Stimulated activated naive CD4-positive, alpha-beta T cell (primary cell): Measurements from ENCODE around the gene CIDEA.

Experiments used
- DNase-seq, 6 experiments: peaks; one replicate each; lab custom pipeline; 2025; lab: John Stamatoyannopoulos, UW

CIDEA gene

GRCh38 chr18:12301263-12302005 is 47.3 kb downstream of the CIDEA start:
- no peak for DNase-seq

DNA sequence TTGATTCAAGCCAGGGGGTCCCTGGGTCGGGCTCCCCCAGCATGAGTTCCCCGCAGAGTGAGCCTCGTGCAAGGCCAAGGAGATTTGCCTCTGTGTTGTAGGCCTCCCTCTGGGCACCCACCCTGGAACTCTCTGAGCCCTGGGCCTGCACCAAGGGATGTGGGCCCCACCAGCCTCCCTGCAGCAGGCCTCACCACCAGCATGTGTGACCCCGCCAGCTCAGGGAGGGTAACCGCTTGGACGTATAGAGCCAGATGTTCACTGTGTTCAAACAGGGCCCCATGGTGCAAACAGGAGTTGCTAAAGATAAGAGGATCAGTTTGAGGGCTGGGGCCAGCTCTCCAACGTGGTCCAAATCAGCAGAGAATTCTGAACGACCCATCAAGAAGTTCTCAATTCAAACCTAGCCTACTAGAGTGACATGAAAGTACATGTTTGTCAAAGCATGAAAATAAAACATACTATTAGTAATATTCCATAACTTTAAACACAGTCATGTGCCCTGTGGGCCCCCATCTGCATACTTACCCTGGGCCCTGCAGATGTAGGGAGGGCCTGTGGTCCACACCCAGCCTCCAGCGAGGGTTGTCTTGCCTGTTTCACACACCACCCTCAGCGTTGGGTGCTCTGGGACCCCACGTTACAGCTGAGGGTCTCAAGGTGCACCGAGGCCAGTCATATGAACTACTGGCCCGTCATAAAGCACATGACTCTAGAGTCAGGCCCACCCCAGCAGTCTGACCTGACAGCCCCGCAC is 48.4 kb downstream of the CIDEA start:
- DNase-seq = no peak

- no peak for DNase-seq
Measured at GRCh38 chr18:12304351-12305210, 50.4 kb downstream of the CIDEA start.

GRCh38 chr18:12305211-12305610 is 51.0 kb downstream of the CIDEA start:
- no peak for DNase-seq

- no peak for DNase-seq
Measured at GRCh38 chr18:12305930-12306629, 51.9 kb downstream of the CIDEA start.

- no peak for DNase-seq
Measured at GRCh38 chr18:12306752-12307700, 52.9 kb downstream of the CIDEA start.

DNA sequence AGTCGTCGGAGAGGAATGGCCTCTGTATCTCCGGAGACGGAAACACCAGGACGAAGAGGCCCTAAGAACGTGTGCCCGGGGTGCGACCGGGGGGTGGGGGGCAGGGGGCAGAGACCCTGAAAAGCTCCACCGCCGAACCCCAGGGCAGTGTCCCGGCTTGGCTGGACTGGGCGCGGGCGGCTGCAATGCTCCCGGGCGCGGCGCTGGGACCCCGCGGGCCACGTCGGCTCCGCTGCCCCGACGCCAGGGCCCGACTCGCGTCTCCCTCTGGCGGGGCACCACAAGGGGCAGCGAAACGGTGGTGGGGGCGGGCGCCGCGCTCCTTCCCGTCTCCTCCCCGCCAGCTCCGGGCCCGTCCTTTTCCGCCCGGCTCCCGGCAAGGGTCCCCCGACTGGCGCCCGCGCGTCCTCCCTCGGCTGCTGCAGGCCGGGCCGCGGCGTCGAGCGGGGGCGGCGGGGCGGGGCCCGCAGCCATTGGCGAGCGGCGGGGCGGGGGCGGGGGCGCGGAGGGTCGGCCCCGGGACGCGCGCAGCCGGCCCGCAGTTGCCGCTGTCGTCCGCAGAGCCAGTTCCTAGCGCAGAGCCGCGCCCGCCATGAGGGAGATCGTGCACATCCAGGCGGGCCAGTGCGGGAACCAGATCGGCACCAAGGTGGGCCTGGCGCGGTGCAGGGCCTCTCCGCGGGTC is 53.7 kb downstream of the CIDEA start, which contains the start of gene TUBB6:
Gene TUBB6 (plus strand): TSS at position 541 of the 685 bp plus-strand sequence. CDS start 52 bp downstream, at position 593.
- DNase-seq = no peak

DNA sequence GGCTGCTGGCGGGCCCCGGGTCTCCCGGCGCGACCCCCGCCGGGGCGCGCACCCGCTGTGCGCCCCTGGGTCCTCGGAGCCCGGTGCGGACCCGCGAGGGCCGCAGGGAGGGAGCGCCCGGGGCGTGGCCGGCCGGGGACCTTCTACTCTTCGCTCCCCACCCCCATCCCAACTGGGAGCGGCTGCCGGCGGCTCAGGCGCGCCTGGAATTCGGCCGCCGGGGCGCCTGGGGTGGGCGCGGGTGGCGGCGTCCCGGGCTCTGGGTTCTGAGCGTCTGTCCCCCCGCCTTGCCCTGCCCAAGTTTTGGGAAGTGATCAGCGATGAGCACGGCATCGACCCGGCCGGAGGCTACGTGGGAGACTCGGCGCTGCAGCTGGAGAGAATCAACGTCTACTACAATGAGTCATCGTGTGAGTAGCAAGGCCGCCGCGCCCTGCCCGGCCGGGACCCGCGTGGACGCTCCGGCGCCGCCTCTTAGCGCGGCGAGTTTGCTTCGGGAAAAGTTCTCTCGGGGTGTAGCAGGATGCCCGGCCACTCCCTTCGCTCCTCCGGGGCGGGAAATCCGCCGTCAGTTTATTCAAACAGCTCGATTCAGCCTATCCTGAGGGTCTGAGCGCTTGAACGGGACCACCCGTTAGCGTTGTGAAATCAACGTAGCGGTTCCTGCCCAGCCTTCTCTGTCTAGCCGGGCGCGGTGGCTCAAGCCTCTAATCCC is 54.4 kb downstream of the CIDEA start:
- no peak for DNase-seq

DNA sequence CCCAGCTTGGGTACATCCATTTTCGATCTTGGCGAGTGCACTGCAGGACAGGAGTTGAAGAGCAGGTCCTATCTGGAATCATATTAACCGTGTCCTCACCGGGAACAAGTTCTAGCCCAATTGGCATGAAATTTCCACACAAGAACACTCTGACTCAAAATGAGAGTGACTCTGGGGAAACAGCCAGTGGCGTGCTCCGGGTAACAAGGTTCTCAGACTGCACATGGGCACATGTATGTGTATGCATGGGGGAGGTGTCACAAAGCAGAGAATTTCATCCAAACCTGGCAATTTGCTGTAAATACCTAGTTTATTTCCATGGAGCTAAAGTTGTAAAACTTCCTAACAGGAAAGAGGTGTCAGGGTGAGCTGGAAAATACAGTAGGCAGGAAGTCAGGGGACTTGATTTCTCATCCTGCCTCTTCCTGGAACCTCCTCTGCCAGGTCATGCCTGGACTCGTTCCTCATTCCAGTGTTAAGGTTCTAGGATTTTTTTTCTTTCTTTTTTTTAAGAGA is 55.6 kb downstream of the CIDEA start:
- no peak for DNase-seq

- no peak for DNase-seq
Measured at GRCh38 chr18:12310762-12311161, 56.6 kb downstream of the CIDEA start.

GRCh38 chr18:12312976-12313375 is 58.8 kb downstream of the CIDEA start:
- no peak for DNase-seq

GRCh38 chr18:12313530-12314245 is 59.5 kb downstream of the CIDEA start:
- DNase-seq = no peak

- DNase-seq = no peak
Measured at GRCh38 chr18:12314591-12315305, 60.6 kb downstream of the CIDEA start.

DNA sequence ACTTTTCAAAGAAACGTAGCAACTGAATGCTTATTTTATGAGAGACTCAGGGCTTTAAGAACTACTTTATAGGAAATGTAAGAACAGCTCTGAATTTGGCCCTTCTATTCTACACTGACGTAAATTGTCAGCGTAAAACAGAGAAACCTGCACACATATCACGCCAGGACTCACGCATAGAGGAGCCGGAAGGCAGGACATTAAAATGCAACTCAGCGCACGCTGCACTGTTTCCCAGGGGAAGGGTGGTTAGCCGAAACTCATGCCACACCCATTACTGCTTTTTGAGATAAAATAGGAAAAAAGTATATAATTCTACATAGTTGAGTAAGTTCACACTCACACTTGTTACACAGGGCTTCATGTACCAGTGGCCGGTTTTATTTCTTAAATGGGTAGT is 61.3 kb downstream of the CIDEA start:
- no peak for DNase-seq

- no peak for DNase-seq
Measured at GRCh38 chr18:12315911-12316310, 61.8 kb downstream of the CIDEA start.

DNA sequence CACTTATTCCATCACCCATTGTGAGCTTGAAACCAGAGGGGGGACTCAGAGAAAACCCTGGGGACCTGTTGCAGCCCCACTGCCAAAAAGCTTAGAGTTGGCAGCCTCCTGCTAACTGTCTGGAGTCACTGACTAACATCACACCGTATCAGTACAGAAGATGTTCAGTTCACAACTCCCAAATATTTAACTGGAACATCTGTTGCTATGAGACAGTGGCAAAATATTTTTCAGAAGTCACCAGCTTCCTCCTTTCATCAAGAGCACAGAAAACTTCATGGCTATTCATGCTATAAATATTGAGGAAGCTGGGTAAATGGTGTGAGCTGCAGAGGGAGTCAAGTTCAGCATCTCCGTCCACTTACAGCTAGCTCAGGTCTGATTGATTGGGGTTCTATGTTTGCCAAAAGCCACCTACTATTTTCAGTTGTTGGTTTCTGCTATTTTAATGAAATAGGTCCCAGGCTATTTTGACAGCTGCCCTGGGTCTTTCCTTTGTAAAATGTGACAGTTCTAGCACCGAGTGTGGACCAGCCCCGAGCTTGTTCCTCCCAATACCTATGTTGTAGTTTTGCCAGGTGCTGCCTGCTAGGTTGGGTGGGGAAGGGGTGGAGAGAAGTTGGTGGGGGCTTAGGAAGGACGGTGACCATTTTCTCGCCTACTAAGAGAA is 63.6 kb downstream of the CIDEA start:
- DNase-seq = no peak

GRCh38 chr18:12318334-12318697 is 64.2 kb downstream of the CIDEA start:
- no peak for DNase-seq
